CD14-positive monocyte (primary cell): ENCODE results near the gene MT2A. TPM values are rescaled to one million over a fixed set of nuclear protein-coding genes. Genes with fewer than 3 reads are reported as not detected.
A peak's percentile ranks its signal among the peaks of the same experiment; 100 is the strongest.

Source experiments
- DNase-seq, 3 donors: peaks; one replicate each; pipeline ENCODE4 v3.0.0-alpha.2; 2011 to 2022
- H2AFZ ChIP-seq: 2 replicates; pipeline ENCODE4 v1.6.0; 2012; ENCODE audit warnings: mild to moderate bottlenecking, low read depth, low read length, inconsistent platforms; ENCODE audit not compliant: insufficient read depth, poor library complexity, severe bottlenecking
- H3K27ac ChIP-seq, 2 donors: 1 replicate in 1 of 2; 2 replicates in 1 of 2; pipeline ENCODE4 v1.5.1; 2012 to 2013; ENCODE audit warnings: low read length in 2 of 2, control low read depth in 1 of 2, inconsistent platforms in 1 of 2, low read depth in 1 of 2, mild to moderate bottlenecking in 1 of 2
- H3K27me3 ChIP-seq, 2 donors: one replicate each; pipeline versions ENCODE4 v1.6.0 to v1.6.1; 2011 to 2013; ENCODE audit warnings: low read length in 2 of 2; ENCODE audit not compliant: control insufficient read depth in 2 of 2, insufficient read depth in 2 of 2
- H3K36me3 ChIP-seq, 2 donors: replicated peaks in 1 of 2; 1 replicate in 1 of 2; 2 replicates in 1 of 2; pipeline versions ENCODE4 v1.5.1 to v1.6.1; 2012 to 2013; ENCODE audit warnings: low read length in 2 of 2, control low read depth in 1 of 2, inconsistent platforms in 1 of 2, mild to moderate bottlenecking in 1 of 2; ENCODE audit not compliant: insufficient read depth in 2 of 2, control insufficient read depth in 1 of 2
- H3K4me1 ChIP-seq, 2 donors: 1 replicate in 1 of 2; 2 replicates in 1 of 2; pipeline versions ENCODE4 v1.5.1 to v1.6.1; 2012 to 2013; ENCODE audit warnings: low read length in 2 of 2, control low read depth in 1 of 2, inconsistent platforms in 1 of 2, mild to moderate bottlenecking in 1 of 2, moderate library complexity in 1 of 2; ENCODE audit not compliant: insufficient read depth in 2 of 2, control insufficient read depth in 1 of 2
- H3K4me2 ChIP-seq: replicated peaks from 2 replicates; pipeline ENCODE3; 2012; ENCODE audit warnings: low read length, moderate library complexity, mild to moderate bottlenecking; ENCODE audit not compliant: poor library complexity, severe bottlenecking; ENCODE audit errors: extremely low read depth
- H3K4me3 ChIP-seq, 3 experiments: fragments of 200-600 bp in 1 of 3; sonication (generic) in 1 of 3; replicated peaks in 1 of 3; 1 replicate in 2 of 3; 2 replicates in 1 of 3; pipeline ENCODE4 v1.5.1; 2011 to 2013; ENCODE audit warnings: low read length in 3 of 3, mild to moderate bottlenecking in 3 of 3, control low read depth in 2 of 3, low read depth in 2 of 3, inconsistent platforms in 1 of 3, moderate library complexity in 1 of 3
- H3K79me2 ChIP-seq: 2 replicates; pipeline ENCODE4 v1.6.0; 2012; ENCODE audit warnings: mild to moderate bottlenecking, control low read depth, inconsistent platforms, low read length, moderate library complexity; ENCODE audit not compliant: insufficient read depth
- H3K9ac ChIP-seq: 2 replicates; pipeline ENCODE4 v1.6.0; 2017; ENCODE audit warnings: low read length, mild to moderate bottlenecking; ENCODE audit not compliant: insufficient read depth, poor library complexity, severe bottlenecking
- H3K9me3 ChIP-seq, 2 donors: replicated peaks in 1 of 2; 1 replicate in 1 of 2; 2 replicates in 1 of 2; pipeline versions ENCODE4 v1.5.1 to v1.6.1; 2012 to 2013; ENCODE audit warnings: low read length in 2 of 2, control low read depth in 1 of 2; ENCODE audit not compliant: control insufficient read depth in 1 of 2, insufficient read depth in 1 of 2
- H4K20me1 ChIP-seq: 2 replicates; pipeline ENCODE4 v1.6.0; 2012; ENCODE audit warnings: mild to moderate bottlenecking, low read length, control low read depth, moderate library complexity; ENCODE audit not compliant: insufficient read depth
- H3K27ac Mint-ChIP-seq, 7 donors: one replicate each; pipeline ENCODE4 v1.8.0; 2020; ENCODE audit warnings: mild to moderate bottlenecking in 7 of 7, mixed read lengths in 7 of 7, moderate library complexity in 6 of 7, inconsistent platforms in 2 of 7
- H3K27me3 Mint-ChIP-seq, 3 donors: one replicate each; pipeline ENCODE4 v1.8.0; 2021 to 2022; ENCODE audit warnings: low read depth in 3 of 3, mild to moderate bottlenecking in 3 of 3, mixed read lengths in 3 of 3, moderate library complexity in 3 of 3, inconsistent platforms in 1 of 3
- H3K36me3 Mint-ChIP-seq, 2 donors: one replicate each; pipeline ENCODE4 v1.8.0; 2020; ENCODE audit warnings: mixed read lengths in 2 of 2, inconsistent platforms in 1 of 2, mild to moderate bottlenecking in 1 of 2
- H3K4me1 Mint-ChIP-seq: one replicate; pipeline ENCODE4 v1.8.0; 2020; ENCODE audit warnings: mild to moderate bottlenecking, mixed read lengths
- H3K4me3 Mint-ChIP-seq, 2 donors: one replicate each; pipeline ENCODE4 v1.8.0; 2020; ENCODE audit warnings: mild to moderate bottlenecking in 2 of 2, mixed read lengths in 2 of 2, moderate library complexity in 1 of 2
- H3K9me3 Mint-ChIP-seq, 7 donors: one replicate each; pipeline ENCODE4 v1.8.0; 2020 to 2022; ENCODE audit warnings: mixed read lengths in 7 of 7, mild to moderate bottlenecking in 6 of 7, moderate library complexity in 6 of 7, inconsistent platforms in 2 of 7
- WGBS: methylation state at CpG from one replicate; pipeline ENCODE4 v1.1.5; 2013; ENCODE audit warnings: missing lambda C conversion rate; ENCODE audit not compliant: insufficient coverage; 5-methylcytosine and 5-hydroxymethylcytosine counted together
- intact Hi-C, 2 donors: fragments of 100-400 bp; cut with micrococcal nuclease; formaldehyde crosslinking; loops; one replicate each; pipeline versions ENCODE4 v1.15.0 to v1.15.1; 2023
- polyA plus RNA-seq, 3 donors: library from polyadenylated mRNA; depleted of rRNA in 1 of 3; unstranded in 2 of 3; stranded (reverse) in 1 of 3; fragments of 300-500 nt in 2 of 3; fragments of >200 nt in 1 of 3; fragmentation: Illumina TruSeq in 2 of 3; gene quantifications; 1 replicate in 2 of 3; 2 replicates in 1 of 3; pipeline ENCODE4 v1.2.3, GENCODE V29; 2012 to 2021
- TF ChIP-seq, protein P1 (sequence below): fragments of 200-600 bp; IDR thresholded peaks from one replicate; pipeline ENCODE4 v1.8.0; 2022; ENCODE audit warnings: antibody characterized with exemption, mild to moderate bottlenecking

The MT2A gene
- polyA plus RNA-seq, 3 donors, result 26.8 to 228 (median 126) TPM

DNA sequence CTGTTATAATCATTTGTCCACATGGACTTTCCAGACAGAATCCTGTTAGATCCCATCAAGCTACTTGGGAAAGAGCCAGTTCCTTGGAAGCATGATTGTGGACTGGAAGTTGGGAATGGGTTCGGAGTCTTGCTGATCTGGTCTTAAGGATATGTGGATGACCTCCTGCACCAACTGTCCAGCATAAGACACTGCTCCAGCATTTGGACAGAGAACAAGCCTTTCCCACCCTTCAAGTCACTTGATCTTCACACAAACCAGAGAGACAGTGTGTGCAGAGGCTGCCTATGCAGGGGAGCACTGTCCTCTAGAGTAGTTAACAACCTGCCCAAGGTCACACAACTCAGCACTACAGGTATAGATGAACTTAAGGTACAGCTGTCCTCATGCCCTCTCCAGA, 37.5 kb downstream of the MT2A start:
- Histone ChIP-seq H2AFZ (no peak overlapping the region), H3K9me3 (peaks cover 0 to 5% of the 10 kb centered on the region in 2 donors), H3K27ac (no peak overlapping the region), H3K4me3 (no peak overlapping the region), H3K4me1 (peaks cover 4 to 8% of the 10 kb centered on the region in 2 donors), H4K20me1 (no peaks in the 10 kb centered on the region), H3K36me3 (no peaks in the 10 kb centered on the region), H3K4me2 (no peak overlapping the region), H3K79me2 (no peaks in the 10 kb centered on the region), H3K9ac (no peak overlapping the region), H3K27me3 (peaks cover 56 to 97% of the 10 kb centered on the region in 2 donors)
- intact Hi-C loops, result no loop called here
- H3K4me3 Mint-ChIP-seq, result peak overlapping the region in 1 of 2 donors; percentile 14
- DNase-seq, result no peak
- peaks cover 0 to 7% (median 0%) of the 10 kb centered on the region in 7 donors for H3K9me3 Mint-ChIP-seq
- WGBS, result no CpG with 5 or more reads among the region's 1 CpG
- peaks cover 69 to 86% (median 81%) of the 10 kb centered on the region in 3 donors for H3K27me3 Mint-ChIP-seq
- no peaks in the 10 kb centered on the region for H3K36me3 Mint-ChIP-seq
- H3K4me1 Mint-ChIP-seq, result peaks cover 13% of the 10 kb centered on the region
- TF ChIP-seq, protein P1, sequence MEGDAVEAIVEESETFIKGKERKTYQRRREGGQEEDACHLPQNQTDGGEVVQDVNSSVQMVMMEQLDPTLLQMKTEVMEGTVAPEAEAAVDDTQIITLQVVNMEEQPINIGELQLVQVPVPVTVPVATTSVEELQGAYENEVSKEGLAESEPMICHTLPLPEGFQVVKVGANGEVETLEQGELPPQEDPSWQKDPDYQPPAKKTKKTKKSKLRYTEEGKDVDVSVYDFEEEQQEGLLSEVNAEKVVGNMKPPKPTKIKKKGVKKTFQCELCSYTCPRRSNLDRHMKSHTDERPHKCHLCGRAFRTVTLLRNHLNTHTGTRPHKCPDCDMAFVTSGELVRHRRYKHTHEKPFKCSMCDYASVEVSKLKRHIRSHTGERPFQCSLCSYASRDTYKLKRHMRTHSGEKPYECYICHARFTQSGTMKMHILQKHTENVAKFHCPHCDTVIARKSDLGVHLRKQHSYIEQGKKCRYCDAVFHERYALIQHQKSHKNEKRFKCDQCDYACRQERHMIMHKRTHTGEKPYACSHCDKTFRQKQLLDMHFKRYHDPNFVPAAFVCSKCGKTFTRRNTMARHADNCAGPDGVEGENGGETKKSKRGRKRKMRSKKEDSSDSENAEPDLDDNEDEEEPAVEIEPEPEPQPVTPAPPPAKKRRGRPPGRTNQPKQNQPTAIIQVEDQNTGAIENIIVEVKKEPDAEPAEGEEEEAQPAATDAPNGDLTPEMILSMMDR, result no peak
- no peak overlapping the region for H3K27ac Mint-ChIP-seq

DNA sequence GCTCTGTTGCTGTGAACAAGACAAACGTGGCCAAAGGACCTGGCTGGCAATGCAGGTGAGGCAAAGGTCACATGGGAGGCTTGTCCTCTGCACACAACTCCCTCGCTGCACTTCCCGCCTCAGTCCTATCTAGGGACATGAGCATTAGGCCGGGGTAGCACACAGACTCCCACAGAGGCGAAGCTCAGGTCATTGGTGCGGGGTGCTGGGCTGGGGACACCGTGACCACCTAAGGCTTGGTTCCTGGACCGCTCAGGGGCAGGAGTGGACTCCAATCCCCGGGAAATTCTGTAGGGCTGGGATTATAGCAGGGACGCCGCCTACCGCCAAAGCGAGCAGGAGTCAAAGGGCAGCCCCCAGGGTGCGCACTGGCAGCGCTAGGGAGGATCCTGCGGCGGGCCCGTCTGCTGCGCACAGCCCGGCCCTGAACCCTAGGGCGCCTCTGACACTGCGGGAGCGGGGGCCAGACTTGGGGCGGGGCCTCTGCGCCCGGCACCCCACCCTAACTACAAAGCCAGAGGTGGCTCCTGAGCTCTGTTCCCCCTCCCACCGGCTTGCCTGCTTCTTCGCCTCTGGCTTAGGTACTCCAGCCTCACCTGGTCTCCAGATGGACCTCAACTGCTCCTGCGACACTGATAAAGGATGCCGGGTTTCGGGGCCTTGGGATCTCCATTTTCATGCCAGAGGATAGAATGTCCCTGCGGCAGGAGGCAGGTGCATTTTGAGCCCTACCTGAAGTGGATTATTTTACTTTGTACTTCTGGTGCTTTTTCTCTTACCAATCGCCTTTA, 39.5 kb downstream of the MT2A start:
- Mint-ChIP-seq H3K4me1 (peaks cover 11% of the 10 kb centered on the region), H3K4me3 (peak overlapping the region in 1 of 2 donors; percentile 79), H3K27ac (no peak overlapping the region), H3K9me3 (peaks cover 0 to 9% (median 0%) of the 10 kb centered on the region in 7 donors), H3K36me3 (no peaks in the 10 kb centered on the region), H3K27me3 (peaks cover 57 to 85% (median 69%) of the 10 kb centered on the region in 3 donors)
- H3K4me1 ChIP-seq, result peaks cover 4 to 8% of the 10 kb centered on the region in 2 donors
- no peak overlapping the region for H3K9ac ChIP-seq
- TF ChIP-seq, protein P1, result no peak
- H2AFZ ChIP-seq, result no peak overlapping the region
- H3K9me3 ChIP-seq, result peaks cover 0 to 5% of the 10 kb centered on the region in 2 donors
- 50% methylated on average over 31 of the region's 33 CpGs for WGBS
- no peaks in the 10 kb centered on the region for H3K36me3 ChIP-seq
- peaks cover 36 to 77% of the 10 kb centered on the region in 2 donors for H3K27me3 ChIP-seq
- H3K27ac ChIP-seq, result no peak overlapping the region
- DNase-seq, result no peak
- intact Hi-C loops, result no loop called here
- H3K4me2 ChIP-seq, result no peak overlapping the region
- H3K4me3 ChIP-seq, result no peak overlapping the region
- H4K20me1 ChIP-seq, result no peaks in the 10 kb centered on the region
- no peaks in the 10 kb centered on the region for H3K79me2 ChIP-seq
